T-helper 1 cell treated with Interleukin-12 subunit alpha and Interleukin-12 subunit beta and Interleukin-4 antibody, amounts not matched to agents 30 μg/mL and 1 μg/mL, for 36 hours (primary cell): ENCODE data around the gene USP15.

Source experiments
- H3K27ac Mint-ChIP-seq: one replicate; pipeline ENCODE4 v1.8.0; 2021; ENCODE audit warnings: mild to moderate bottlenecking, mixed read lengths
- H3K27me3 Mint-ChIP-seq: one replicate; pipeline ENCODE4 v1.8.0; 2021; ENCODE audit warnings: low read depth, mixed read lengths
- H3K36me3 Mint-ChIP-seq: one replicate; pipeline ENCODE4 v1.8.0; 2021; ENCODE audit warnings: low read depth, mixed read lengths
- H3K4me1 Mint-ChIP-seq: one replicate; pipeline ENCODE4 v1.8.0; 2021; ENCODE audit warnings: low read depth, mixed read lengths
- H3K4me3 Mint-ChIP-seq: one replicate; pipeline ENCODE4 v1.8.0; 2021; ENCODE audit warnings: mild to moderate bottlenecking, moderate library complexity, mixed read lengths
- H3K9me3 Mint-ChIP-seq: one replicate; pipeline ENCODE4 v1.8.0; 2021; ENCODE audit warnings: mixed read lengths

USP15 gene

DNA sequence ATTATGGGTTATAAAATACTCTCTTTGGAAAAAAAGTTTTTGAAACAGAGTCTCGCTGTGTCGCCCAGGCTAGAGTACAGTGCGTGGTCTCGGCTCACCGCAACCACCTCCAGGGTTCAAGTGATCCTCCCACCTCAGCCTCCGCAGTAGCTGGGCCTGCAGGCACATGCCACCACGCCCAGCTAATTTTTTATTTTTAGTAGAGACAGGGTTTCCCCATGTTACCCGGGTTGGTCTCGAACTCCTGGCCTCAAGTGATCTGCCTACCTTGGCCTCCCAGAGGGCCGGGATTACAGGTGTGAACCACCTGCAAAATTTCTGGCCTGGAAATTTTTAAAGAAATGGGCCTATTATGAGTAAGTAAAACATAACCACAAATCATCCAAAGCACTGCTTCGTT, 3.8 kb downstream of the USP15 start:
- H3K9me3 Mint-ChIP-seq = no peaks in the 10 kb centered on the region
- H3K27ac Mint-ChIP-seq = peak overlapping the region; percentile 89
- H3K36me3 Mint-ChIP-seq = peaks cover 32% of the 10 kb centered on the region
- no peaks in the 10 kb centered on the region for H3K27me3 Mint-ChIP-seq
- H3K4me3 Mint-ChIP-seq = peak overlapping the region; percentile 72
- peaks cover 47% of the 10 kb centered on the region for H3K4me1 Mint-ChIP-seq

DNA sequence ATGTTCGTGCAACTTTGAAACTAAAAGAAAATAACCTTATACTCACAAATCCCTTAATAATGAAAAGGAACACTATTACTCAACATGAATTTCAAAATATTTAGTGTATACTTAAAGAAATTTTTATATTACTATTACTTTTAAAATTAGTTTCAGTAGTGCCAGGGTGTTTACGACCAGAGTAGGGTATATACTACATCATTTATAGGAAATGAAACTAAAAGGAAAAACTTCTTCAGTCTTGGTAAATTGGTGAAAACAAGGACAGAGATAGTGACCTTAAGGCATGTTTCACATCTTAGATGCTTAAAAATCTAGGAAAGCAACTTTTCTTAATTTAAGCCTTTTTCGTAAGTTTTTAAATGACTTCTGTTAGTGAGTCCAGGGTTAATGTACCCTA, 4.5 kb downstream of the USP15 start:
- Mint-ChIP-seq H3K36me3 (peaks cover 32% of the 10 kb centered on the region), H3K27me3 (no peaks in the 10 kb centered on the region), H3K4me1 (peaks cover 48% of the 10 kb centered on the region)

DNA sequence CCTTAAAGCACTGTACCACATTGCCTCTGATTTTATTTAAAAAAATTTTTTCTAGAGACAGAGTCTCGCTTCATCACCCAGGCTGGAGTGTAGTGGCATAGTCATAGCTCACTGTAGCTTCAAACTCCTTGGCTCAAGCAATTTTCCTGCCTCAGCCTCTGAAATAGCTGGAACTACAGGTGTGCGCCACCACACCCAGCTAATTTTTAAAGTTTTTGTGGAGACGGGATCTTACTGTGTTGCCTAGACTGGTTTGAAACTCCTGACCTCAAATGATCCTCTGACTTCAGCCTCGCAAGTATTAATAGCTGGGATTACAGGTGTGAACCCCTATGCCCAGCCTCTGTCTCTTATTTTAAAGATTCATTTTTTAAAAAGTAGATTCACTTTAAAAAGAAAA, 5.3 kb downstream of the USP15 start:
- Mint-ChIP-seq H3K4me1 (peaks cover 54% of the 10 kb centered on the region), H3K27me3 (no peaks in the 10 kb centered on the region), H3K9me3 (no peaks in the 10 kb centered on the region), H3K27ac (peak overlapping the region; percentile 29), H3K4me3 (no peak overlapping the region), H3K36me3 (peaks cover 32% of the 10 kb centered on the region)

More for the DNA sequence above, 4.5 kb downstream of the USP15 start:
- peak overlapping the region; percentile 81 for H3K4me3 Mint-ChIP-seq
- H3K9me3 Mint-ChIP-seq = no peaks in the 10 kb centered on the region
- peak overlapping the region; percentile 89 for H3K27ac Mint-ChIP-seq

DNA sequence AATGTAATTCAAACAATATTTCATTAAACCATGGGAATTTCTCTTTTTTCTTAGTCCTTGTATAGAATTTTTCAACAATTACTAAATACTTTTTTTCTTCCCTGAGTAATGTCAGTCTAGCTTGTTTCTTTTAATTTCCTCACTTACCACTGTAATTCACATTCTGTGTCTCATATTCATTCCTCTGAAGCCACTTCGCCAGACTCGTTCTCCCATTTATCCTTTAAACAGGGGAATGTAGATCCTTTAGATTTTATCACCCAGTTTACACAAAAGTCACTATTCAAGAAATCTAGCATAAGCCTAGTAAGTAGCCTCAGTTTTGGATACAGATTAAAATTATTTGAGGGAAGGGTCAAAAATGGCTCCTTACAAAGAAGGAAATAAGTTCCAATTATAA, 6.8 kb downstream of the USP15 start:
- H3K36me3 Mint-ChIP-seq = peaks cover 29% of the 10 kb centered on the region
- peak overlapping the region; percentile 23 for H3K4me3 Mint-ChIP-seq
- H3K9me3 Mint-ChIP-seq = no peaks in the 10 kb centered on the region
- H3K27me3 Mint-ChIP-seq = no peaks in the 10 kb centered on the region
- H3K4me1 Mint-ChIP-seq = peaks cover 60% of the 10 kb centered on the region
- peak overlapping the region; percentile 43 for H3K27ac Mint-ChIP-seq

DNA sequence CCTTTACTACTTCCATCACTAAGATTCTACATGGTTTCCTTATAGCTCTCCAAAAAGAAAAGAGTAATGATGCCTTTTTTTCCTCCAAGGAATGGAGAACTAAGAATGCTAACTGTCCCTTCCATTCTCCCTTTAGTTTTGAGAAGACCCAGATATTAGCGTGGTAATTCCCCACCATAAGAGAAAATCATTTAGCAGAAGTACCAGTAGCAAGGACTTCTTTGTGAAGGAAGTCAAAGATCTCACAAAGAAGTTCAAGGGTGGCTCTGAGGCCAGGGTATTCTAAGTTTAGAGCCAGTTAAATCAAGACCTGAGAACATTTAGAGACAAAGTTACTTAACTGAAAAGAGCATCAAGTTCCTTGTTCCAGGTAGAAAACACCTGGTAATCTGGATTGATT, 7.3 kb downstream of the USP15 start:
- Mint-ChIP-seq H3K27me3 (no peaks in the 10 kb centered on the region), H3K4me1 (peaks cover 62% of the 10 kb centered on the region), H3K4me3 (peak overlapping the region; percentile 9), H3K9me3 (no peaks in the 10 kb centered on the region), H3K36me3 (peaks cover 28% of the 10 kb centered on the region), H3K27ac (peak overlapping the region; percentile 37)

DNA sequence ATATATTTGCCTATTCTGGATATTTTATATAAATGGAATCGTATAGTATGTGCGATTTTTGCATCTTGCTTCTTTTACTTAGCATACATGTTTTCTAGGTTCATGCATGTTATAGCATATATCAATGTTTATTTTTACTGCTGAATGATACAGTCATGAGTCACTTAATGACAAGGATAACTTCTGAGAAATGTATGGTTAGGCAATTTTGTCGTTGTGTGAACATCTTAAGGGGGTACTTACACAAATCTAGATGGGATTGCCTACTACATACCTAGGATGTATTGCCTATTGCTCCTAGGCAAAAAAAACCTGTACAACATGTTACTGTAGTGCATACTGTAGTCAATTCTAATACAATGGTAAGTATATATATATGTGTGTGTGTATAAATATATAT, 8.8 kb downstream of the USP15 start:
- Mint-ChIP-seq H3K4me1 (peaks cover 66% of the 10 kb centered on the region), H3K4me3 (peak overlapping the region; percentile 30), H3K36me3 (peaks cover 25% of the 10 kb centered on the region), H3K27me3 (no peaks in the 10 kb centered on the region), H3K9me3 (no peaks in the 10 kb centered on the region), H3K27ac (no peak overlapping the region)

DNA sequence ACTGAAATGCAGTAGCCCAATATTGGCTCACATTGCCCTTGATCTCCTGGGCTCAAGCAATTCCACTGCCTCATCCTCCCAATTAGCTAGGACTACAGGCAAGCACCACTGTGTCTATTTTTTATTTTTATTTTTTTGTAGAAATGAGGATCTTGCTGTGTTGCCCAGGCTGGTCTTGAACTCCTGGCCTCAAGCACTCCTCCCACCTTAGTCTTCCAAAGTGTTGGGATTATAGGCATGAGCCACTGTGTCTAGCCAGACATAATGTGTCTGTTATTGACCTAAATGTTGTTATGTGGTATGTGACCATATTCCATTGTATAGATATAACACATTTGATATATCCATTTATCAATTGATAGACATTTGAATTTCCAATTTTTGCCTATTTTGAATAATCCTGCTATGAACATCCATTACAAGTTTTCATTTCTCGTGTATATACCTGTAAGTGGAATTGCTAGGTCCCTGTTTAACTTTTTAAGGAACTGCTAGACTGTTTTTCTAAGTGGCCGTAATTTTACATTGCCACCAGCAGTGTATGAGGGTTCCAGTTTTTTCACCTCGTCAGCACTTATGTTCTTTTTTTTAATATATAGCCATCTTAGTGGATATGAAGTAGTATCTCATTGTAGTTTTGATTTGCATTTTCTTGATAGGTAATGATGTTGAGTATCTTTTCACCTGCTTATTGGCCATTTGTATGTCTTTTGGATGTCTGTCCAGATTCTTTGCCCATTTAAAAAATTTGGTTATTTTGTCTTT, 9.4 kb downstream of the USP15 start:
- Mint-ChIP-seq H3K9me3 (no peaks in the 10 kb centered on the region), H3K4me1 (peaks cover 65% of the 10 kb centered on the region), H3K4me3 (no peak overlapping the region), H3K27ac (no peak overlapping the region), H3K36me3 (peaks cover 20% of the 10 kb centered on the region), H3K27me3 (no peaks in the 10 kb centered on the region)

DNA sequence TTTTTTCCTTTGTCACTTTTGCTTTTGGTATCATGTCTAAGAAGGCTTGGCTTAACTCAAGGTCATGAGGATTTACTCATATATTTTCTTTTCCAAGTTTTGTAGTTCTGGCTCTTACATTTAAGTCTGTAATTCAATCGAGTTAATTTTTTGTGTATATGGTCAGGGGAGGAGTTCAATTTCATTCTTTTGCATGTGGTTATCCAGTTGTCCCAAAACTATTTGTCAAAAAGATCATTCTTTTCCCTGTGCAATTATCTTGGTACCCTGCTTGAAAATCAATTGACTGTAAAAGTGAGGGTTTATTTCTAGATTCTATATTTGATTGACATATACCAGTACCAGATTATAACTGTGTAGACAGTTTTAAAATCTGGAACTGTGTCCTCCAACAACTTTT, 10.2 kb downstream of the USP15 start:
- Mint-ChIP-seq H3K9me3 (no peaks in the 10 kb centered on the region), H3K4me1 (peaks cover 66% of the 10 kb centered on the region), H3K4me3 (no peak overlapping the region), H3K27ac (no peak overlapping the region), H3K27me3 (no peaks in the 10 kb centered on the region), H3K36me3 (peaks cover 22% of the 10 kb centered on the region)

DNA sequence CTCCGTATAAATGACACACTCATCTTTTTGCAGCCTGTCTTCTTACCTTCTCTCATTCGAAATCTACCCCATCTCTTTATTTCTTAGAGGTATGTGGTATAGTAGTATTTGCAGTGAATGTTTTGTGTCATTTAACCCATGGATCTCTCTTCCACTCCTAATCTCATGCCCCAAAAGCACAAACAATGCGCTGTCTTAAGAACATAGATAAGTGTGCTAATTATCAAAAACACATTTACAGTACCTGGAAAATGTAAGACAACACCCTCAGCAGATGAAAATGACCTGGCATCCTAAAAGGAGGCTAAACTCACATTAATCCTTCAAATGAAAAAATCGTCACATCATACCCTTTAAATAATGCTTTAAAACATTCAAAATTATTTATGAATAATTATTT, 10.7 kb downstream of the USP15 start:
- no peak overlapping the region for H3K4me3 Mint-ChIP-seq
- no peak overlapping the region for H3K27ac Mint-ChIP-seq
- peaks cover 67% of the 10 kb centered on the region for H3K4me1 Mint-ChIP-seq
- no peaks in the 10 kb centered on the region for H3K9me3 Mint-ChIP-seq
- peaks cover 22% of the 10 kb centered on the region for H3K36me3 Mint-ChIP-seq
- no peaks in the 10 kb centered on the region for H3K27me3 Mint-ChIP-seq

DNA sequence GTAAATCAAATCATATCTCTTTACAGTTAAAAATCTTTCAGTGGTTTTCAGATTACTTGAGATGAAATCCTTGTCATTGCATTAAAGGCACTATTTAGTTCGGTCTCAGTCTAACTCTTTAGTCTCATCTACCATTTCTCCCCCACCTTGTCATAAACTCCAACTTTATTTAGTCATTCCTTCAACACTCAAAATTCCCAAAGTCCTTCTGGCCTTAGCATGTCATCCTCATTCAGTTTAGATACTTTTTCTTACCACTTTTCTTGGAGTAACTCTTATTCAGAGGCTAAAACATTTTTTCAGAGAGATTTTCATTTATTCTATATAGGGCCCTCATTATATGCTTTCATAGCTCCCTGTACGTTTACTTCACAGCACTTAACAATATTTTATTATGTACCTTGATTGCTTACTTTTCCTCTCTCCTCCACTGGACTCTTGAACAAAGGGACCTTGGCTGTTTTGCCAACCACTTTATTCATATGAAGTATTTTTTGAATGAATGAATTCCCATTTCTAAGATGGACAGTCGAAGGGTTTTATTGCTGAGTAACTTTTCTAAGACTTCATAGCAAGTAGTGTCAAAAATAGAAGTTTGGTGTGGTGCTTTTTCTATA, 12.8 kb downstream of the USP15 start:
- no peaks in the 10 kb centered on the region for H3K27me3 Mint-ChIP-seq
- H3K4me3 Mint-ChIP-seq = peak overlapping the region; percentile 18
- H3K4me1 Mint-ChIP-seq = peaks cover 55% of the 10 kb centered on the region
- no peaks in the 10 kb centered on the region for H3K9me3 Mint-ChIP-seq
- H3K36me3 Mint-ChIP-seq = peaks cover 18% of the 10 kb centered on the region
- no peak overlapping the region for H3K27ac Mint-ChIP-seq

DNA sequence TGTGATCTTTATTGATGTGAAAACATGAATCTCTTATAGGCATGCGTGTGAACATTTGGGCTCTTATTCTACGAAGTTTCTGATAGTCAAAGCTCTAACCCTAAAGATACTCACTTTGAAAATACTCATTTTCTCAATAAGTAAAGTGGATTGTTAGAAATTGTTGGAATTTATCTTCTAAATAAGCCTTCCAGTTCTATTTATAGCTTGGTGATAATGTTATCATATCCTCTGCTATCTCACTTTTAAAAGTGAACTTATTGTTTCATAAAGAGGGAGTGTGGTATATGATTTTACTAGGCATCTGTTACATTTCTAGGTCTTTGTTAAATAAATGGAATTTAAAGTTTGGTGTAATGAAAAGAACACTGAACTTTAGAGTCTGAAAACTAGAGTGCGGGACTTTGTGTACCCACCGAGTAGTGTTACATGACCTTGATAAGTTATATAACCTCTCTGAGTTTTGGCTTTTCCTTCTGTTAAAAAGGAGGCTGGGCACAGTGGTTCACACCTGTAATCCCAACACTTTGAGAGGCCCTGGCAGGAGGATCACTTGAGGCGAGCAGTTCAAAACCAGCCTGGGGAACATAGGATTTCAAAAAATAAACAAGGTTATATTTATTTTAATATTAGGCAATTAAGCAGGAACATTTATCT, 13.6 kb downstream of the USP15 start:
- peaks cover 50% of the 10 kb centered on the region for H3K4me1 Mint-ChIP-seq
- no peak overlapping the region for H3K4me3 Mint-ChIP-seq
- H3K27ac Mint-ChIP-seq = no peak overlapping the region
- peaks cover 17% of the 10 kb centered on the region for H3K36me3 Mint-ChIP-seq
- no peaks in the 10 kb centered on the region for H3K9me3 Mint-ChIP-seq
- no peaks in the 10 kb centered on the region for H3K27me3 Mint-ChIP-seq

DNA sequence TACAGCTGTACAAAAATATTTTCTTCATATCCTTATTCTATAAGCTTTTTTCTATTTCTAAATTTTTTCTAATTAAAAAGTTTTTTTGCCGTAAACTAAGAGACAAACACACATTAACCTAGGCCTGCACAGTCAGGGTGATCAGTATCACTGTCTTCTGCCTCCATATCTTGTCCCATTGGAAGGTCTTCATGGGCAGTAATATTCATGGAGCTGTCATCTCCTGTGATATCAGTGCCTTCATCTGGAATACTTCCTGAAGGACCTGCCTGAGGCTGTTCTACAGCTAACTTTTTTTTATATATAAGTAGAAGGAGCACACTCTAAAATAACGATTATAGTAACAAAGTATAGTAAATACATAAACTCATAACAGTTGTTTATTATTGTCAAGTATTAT, 17.8 kb downstream of the USP15 start:
- Mint-ChIP-seq H3K27me3 (no peaks in the 10 kb centered on the region), H3K27ac (no peak overlapping the region), H3K4me3 (no peak overlapping the region), H3K9me3 (no peaks in the 10 kb centered on the region), H3K4me1 (peaks cover 58% of the 10 kb centered on the region), H3K36me3 (peaks cover 20% of the 10 kb centered on the region)

DNA sequence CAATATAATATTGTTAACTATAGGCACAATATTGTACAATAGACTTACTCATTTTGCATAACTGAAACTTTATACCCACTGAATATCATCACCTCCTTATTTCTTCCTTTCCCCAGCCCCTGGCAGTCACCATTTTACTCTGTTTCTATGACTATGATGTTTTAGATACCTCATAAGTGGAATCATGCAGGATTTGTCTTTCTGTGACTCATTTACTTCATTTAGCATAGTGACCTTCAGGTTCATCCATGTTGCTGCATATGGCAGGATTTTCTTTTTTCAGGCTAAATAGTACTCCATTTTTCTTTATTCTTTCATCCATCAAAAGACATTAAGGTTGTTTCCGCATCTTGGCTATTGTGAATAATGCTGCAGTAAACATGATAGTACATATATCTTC, 18.9 kb downstream of the USP15 start:
- H3K4me3 Mint-ChIP-seq = no peak overlapping the region
- peaks cover 19% of the 10 kb centered on the region for H3K36me3 Mint-ChIP-seq
- no peaks in the 10 kb centered on the region for H3K9me3 Mint-ChIP-seq
- H3K4me1 Mint-ChIP-seq = peaks cover 55% of the 10 kb centered on the region
- H3K27me3 Mint-ChIP-seq = no peaks in the 10 kb centered on the region
- no peak overlapping the region for H3K27ac Mint-ChIP-seq

DNA sequence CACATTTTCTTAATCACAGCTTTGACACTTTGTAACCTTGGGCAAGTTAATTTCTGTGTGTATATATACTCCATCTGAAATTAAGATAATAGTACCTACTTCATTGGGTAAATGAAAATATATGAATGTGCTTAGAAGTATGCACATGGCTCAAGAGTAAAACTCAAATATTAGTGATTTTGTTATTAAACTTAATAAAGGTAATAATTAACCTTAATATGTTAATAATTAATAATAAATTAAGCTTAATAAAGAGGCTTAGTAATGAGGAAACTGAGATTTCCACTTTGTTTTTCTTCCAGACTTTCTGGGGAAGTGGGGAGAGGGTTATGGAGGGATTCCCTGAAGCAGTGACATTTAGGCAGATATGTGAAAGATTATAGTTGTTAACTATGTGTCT, 19.8 kb downstream of the USP15 start:
- H3K36me3 Mint-ChIP-seq = peaks cover 17% of the 10 kb centered on the region
- H3K27ac Mint-ChIP-seq = no peak overlapping the region
- no peaks in the 10 kb centered on the region for H3K27me3 Mint-ChIP-seq
- no peak overlapping the region for H3K4me3 Mint-ChIP-seq
- H3K9me3 Mint-ChIP-seq = no peaks in the 10 kb centered on the region
- H3K4me1 Mint-ChIP-seq = peaks cover 48% of the 10 kb centered on the region
